ENCODE data around the gene ANKRD13B. TPM values are rescaled to one million over a fixed set of nuclear protein-coding genes. Genes with fewer than 3 reads are reported as not detected.

The ANKRD13B gene
- total and polyA plus RNA-seq, 2 donors (not counting 1 experiment from before 2014, with no cell fraction given): 1.6 to 2.8 TPM

- peaks cover 4% of the 10 kb centered on the region for H3K79me2 ChIP-seq (ENCODE audit: control insufficient read depth, insufficient read depth, low read length)
- DNase-seq (peak; percentile 90), ATAC-seq (ENCODE audit: low read depth) (peak; percentile 36)
- POLR2A ChIA-PET: interaction anchor here (0.7 to 1.1 kb wide), 2 partner anchors 9 to 22 kb away, joined by 5 to 9 read pairs; no protein-coding TSS in a partner anchor
- Mint-ChIP-seq H3K4me3 (peak overlapping the region; percentile 71), H3K4me1 (peaks cover 39% of the 10 kb centered on the region), H3K9me3 (ENCODE audit: insufficient read depth) (no peaks in the 10 kb centered on the region), H3K27me3 (peaks cover 5% of the 10 kb centered on the region), H3K27ac (no peak overlapping the region)
- intact Hi-C loops (cut with micrococcal nuclease): loop anchor here (1.0 to 10.0 kb wide), 5 partner anchors 9 to 319 kb away; partner anchors contain the start of genes CORO6 and NUFIP2
- peak overlapping the region; percentile 100 for H3K4me2 ChIP-seq (replicated peaks; ENCODE audit: low read depth, low read length, poor library complexity, severe bottlenecking)
- H3K9me3 ChIP-seq (ENCODE audit: control extremely low read depth in 1 of 3, control insufficient read depth in 2 of 3, insufficient read depth in 1 of 3, low read length in 2 of 3): no peaks in the 10 kb centered on the region
- no peaks in the 10 kb centered on the region for H3K36me3 ChIP-seq (replicated peaks in 1 of 2; ENCODE audit: control extremely low read depth in 1 of 2, control insufficient read depth in 1 of 2, extremely low read depth in 1 of 2, insufficient read depth in 2 of 2, low read length in 1 of 2)
- H3K9ac ChIP-seq (ENCODE audit: low read length): peak overlapping the region; percentile 57
- peaks cover 0 to 37% (median 12%) of the 10 kb centered on the region in 4 experiments for H3K27me3 ChIP-seq (replicated peaks in 1 of 4; ENCODE audit: control extremely low read depth in 1 of 4, control insufficient read depth in 3 of 4, insufficient read depth in 4 of 4, low read length in 3 of 4)
- H4K20me1 ChIP-seq (ENCODE audit: control insufficient read depth, insufficient read depth, low read length, poor library complexity, severe bottlenecking): peaks cover 38% of the 10 kb centered on the region
- H3K4me3 ChIP-seq (ENCODE audit: control extremely low read depth in 1 of 5, extremely low read depth in 1 of 5, insufficient read depth in 1 of 5, low read depth in 2 of 5, low read length in 4 of 5): peak overlapping the region in 3 of 5 experiments; percentile 27 to 51 (median 44)
- CTCF ChIA-PET: interaction anchor here (0.6 to 15.4 kb wide), 13 partner anchors 9 to 449 kb away, joined by 3 to 336 read pairs (median 3); partner anchors contain the start of genes ABHD15, ANKRD13B, CORO6 and GIT1
- no peak for TF ChIP-seq EZH2 (IDR thresholded peaks at IDR 0.05; ENCODE audit: borderline replicate concordance, insufficient read depth, low read depth, low read length, poor library complexity, severe bottlenecking)
- peak; percentile 93 for TF ChIP-seq CTCF (IDR thresholded peaks at IDR 0.05)
- WGBS (ENCODE audit: insufficient coverage): 1% methylated on average over 50 of the region's 50 CpGs
- H3K27ac ChIP-seq (ENCODE audit: low read length in 2 of 2): no peak overlapping the region
- H3K4me1 ChIP-seq (ENCODE audit: control insufficient read depth in 2 of 2, insufficient read depth in 2 of 2, low read length in 2 of 2): peaks cover 50 to 54% of the 10 kb centered on the region in 2 donors
- peak overlapping the region; percentile 73 for H2AFZ ChIP-seq (ENCODE audit: insufficient read depth, low read depth, low read length, poor library complexity, severe bottlenecking)
Measured at GRCh38 chr17:29613352-29613837, 20.5 kb downstream of the ANKRD13B start.

- peaks cover 5% of the 10 kb centered on the region for H3K27me3 Mint-ChIP-seq
- H3K9me3 Mint-ChIP-seq (ENCODE audit: insufficient read depth): no peaks in the 10 kb centered on the region
- Histone ChIP-seq H4K20me1 (ENCODE audit: control insufficient read depth, insufficient read depth, low read length, poor library complexity, severe bottlenecking) (peaks cover 41% of the 10 kb centered on the region), H3K27me3 (replicated peaks in 1 of 4; ENCODE audit: control extremely low read depth in 1 of 4, control insufficient read depth in 3 of 4, insufficient read depth in 4 of 4, low read length in 3 of 4) (peaks cover 0 to 40% (median 12%) of the 10 kb centered on the region in 4 experiments), H3K4me3 (ENCODE audit: control extremely low read depth in 1 of 5, extremely low read depth in 1 of 5, insufficient read depth in 1 of 5, low read depth in 2 of 5, low read length in 4 of 5) (peak overlapping the region in 3 of 5 experiments; percentile 27 to 51 (median 44)), H3K9ac (ENCODE audit: low read length) (peak overlapping the region; percentile 57), H3K27ac (ENCODE audit: low read length in 2 of 2) (no peak overlapping the region), H3K9me3 (ENCODE audit: control extremely low read depth in 1 of 3, control insufficient read depth in 2 of 3, insufficient read depth in 1 of 3, low read length in 2 of 3) (no peaks in the 10 kb centered on the region), H3K36me3 (replicated peaks in 1 of 2; ENCODE audit: control extremely low read depth in 1 of 2, control insufficient read depth in 1 of 2, extremely low read depth in 1 of 2, insufficient read depth in 2 of 2, low read length in 1 of 2) (no peaks in the 10 kb centered on the region), H3K4me2 (replicated peaks; ENCODE audit: low read depth, low read length, poor library complexity, severe bottlenecking) (peak overlapping the region; percentile 100), H3K79me2 (ENCODE audit: control insufficient read depth, insufficient read depth, low read length) (peaks cover 6% of the 10 kb centered on the region), H2AFZ (ENCODE audit: insufficient read depth, low read depth, low read length, poor library complexity, severe bottlenecking) (peak overlapping the region; percentile 73), H3K4me1 (ENCODE audit: control insufficient read depth in 2 of 2, insufficient read depth in 2 of 2, low read length in 2 of 2) (peaks cover 51 to 56% of the 10 kb centered on the region in 2 donors)
- ChIA-PET POLR2A (interaction anchor here (0.7 to 1.1 kb wide), 2 partner anchors 9 to 22 kb away, joined by 5 to 9 read pairs; no protein-coding TSS in a partner anchor), CTCF (interaction anchor here (0.6 to 15.4 kb wide), 12 partner anchors 9 to 243 kb away, joined by 3 to 336 read pairs (median 4); partner anchors contain the start of genes ABHD15, ANKRD13B, CORO6 and GIT1)
- DNase-seq: no peak
- 33% methylated on average over 12 of the region's 13 CpGs for WGBS (ENCODE audit: insufficient coverage)
- no peak for ATAC-seq (ENCODE audit: low read depth)
- H3K4me1 Mint-ChIP-seq: peaks cover 39% of the 10 kb centered on the region
- H3K4me3 Mint-ChIP-seq: peak overlapping the region; percentile 71
- H3K27ac Mint-ChIP-seq: no peak overlapping the region
- TF ChIP-seq CTCF (IDR thresholded peaks at IDR 0.05): no peak
- TF ChIP-seq EZH2 (IDR thresholded peaks at IDR 0.05; ENCODE audit: borderline replicate concordance, insufficient read depth, low read depth, low read length, poor library complexity, severe bottlenecking): no peak
- intact Hi-C loops (cut with micrococcal nuclease): loop anchor here (1.0 to 10.0 kb wide), 5 partner anchors 8 to 319 kb away; partner anchors contain the start of genes CORO6 and NUFIP2
Measured at GRCh38 chr17:29613856-29614255, 20.9 kb downstream of the ANKRD13B start.
